NCI-H446 treated with DMSO at 0.1 percent for 48 hours (cell line): ENCODE data around the gene KEAP1.

Source experiments
- DNase-seq: peaks from one replicate; lab custom pipeline; 2025; lab: John Stamatoyannopoulos, UW

KEAP1 gene

DNA sequence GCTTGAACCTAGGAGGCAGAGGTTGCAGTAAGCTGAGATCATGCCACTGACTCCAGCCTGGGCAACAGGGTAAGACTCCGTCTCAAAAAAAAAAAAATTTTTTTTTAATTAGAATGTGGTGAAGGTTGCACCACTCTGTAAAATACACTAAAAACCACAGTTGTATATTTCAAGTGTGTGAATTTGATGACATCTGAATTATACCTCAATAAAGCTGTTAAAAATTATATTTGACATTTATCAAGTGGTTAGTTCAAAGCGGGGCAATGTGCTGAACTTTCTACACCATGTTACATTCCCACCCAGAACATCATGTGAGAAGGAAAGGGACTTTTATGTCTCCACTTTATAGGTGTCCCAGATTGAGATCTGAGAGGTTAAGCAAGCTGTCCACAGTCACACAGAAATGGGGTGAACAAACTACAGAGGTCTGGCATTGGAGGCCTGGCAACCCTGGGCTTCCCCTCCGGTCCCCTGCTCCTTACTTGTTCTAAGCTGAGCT is 20.0 kb upstream of the KEAP1 start:
- DNase-seq = no peak

DNA sequence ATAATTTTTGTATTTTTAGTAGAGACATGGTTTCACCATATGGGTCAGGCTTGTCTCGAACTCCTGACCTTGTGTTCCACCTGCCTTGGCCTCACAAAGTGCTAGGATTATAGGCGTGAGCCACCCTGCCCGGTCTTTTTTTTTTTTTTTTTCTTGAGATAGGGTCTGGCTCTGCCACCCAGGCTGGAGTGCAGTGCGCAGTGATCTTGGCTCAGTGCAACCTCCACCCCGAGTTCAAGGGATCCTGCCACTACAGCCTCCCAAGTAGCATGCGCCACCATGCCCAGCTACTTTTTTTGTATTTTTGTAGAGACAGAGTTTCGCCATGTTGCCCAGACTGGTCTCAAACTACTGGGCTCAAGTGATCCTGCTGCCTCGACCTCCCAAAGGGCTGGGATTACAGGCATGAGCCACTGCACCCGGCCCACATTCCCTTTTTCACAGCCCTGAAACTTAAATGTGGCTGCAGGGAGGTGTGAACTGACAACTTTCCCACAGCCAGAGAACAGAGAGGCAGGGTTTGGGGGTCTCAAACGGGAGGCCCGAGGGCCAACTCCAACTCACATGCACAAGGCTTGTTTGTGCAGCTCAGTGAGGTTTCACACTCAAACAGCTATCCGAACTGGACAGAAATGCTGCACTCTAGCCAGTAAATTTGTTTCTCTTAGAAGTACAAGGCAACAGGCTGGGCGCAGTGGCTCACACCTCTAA is 18.5 kb upstream of the KEAP1 start:
- DNase-seq = no peak

DNA sequence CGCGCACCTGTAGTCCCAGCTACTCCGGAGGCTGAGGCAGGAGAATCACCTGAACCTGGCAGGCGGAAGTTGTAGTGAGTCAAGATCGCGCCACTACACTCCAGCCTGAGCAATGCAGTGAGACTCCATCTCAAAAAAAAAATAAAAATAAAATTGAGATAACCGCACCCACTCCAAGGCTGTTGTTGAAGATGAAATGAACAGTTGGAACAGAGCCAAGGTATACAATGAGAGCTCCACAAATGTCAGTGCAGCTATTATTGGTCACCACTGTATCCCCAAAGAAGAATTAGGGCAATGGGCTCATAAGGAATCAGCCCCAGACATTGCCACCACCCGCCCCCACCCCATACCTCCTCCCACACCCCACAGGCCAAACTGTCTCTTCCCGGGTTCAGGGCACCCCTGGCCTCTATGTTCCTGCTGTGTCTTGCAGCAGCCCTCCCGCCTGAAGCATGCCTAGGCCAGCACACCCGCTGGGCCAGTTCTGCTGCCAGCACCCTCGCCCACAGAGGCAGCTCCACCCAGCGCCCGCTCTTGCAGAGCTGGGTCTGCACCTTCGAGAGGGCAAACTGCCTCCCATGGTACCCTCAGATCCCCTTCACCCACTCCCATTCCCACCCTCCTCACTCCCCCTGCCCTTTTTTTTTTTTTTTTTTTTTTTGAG is 17.6 kb upstream of the KEAP1 start:
- no peak for DNase-seq

DNA sequence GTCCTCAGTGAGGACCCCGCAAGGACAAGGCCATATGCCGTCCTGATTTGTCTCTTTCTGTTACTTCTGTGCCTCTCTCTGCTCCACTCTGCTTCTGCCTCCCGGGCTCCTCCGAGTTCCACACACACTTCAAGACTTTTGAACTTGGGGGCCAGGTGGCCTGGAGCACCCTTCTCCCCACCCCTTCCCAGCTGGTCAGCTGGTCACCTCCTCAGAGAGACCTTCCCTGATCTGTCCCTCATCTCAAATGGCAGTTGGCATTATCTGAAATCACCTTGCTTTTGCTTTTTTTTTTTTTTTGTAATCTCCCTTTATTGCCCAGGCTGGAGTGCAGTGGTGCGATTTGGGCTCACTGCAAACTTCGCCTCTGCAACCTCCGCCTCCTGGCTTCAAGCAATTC is 16.3 kb upstream of the KEAP1 start:
- DNase-seq = no peak

DNA sequence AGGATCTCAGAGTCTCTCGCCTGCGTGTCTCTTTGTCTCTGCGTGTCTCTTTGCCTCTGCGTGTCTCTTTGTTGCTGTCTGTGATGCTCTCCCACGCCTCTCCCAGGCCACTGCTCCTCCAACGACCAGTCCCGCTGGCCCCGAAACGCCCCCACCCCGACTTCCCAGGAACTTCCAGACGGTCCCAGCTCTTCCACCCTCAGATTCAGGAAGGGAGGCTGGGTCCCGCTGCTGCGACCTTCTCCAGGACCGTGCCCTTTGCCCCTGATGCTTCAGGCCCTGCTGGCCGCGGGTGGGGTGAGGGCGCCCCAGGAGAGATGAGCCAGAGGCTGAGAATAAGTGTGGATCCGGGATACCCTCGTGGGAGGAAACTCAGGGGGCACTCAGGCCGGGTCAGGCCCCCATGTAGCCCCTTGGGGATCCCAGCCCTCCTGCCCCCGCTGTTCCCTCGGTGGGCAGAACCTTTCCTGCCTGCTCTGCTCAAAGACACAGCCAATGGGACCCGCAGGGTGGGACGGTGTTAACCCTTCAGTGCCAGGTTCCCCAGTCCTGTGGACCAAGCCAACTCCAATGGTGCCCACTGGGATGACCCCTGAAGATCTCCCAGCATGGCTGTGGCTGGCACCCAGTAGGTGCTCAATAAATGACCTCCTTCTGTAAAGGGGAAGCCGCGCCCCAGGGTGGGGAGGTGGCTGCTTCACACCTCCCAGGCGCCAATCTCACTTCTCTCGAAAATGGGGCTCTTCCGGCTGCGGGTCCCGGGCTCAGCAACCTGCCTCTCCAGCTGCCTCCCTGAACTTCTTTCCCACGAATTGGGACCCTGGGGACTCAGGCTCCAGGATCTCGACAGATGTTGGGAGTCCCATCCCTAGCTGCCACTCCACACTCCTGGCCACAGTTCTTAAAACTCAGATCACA is 15.5 kb upstream of the KEAP1 start:
- no peak for DNase-seq

DNA sequence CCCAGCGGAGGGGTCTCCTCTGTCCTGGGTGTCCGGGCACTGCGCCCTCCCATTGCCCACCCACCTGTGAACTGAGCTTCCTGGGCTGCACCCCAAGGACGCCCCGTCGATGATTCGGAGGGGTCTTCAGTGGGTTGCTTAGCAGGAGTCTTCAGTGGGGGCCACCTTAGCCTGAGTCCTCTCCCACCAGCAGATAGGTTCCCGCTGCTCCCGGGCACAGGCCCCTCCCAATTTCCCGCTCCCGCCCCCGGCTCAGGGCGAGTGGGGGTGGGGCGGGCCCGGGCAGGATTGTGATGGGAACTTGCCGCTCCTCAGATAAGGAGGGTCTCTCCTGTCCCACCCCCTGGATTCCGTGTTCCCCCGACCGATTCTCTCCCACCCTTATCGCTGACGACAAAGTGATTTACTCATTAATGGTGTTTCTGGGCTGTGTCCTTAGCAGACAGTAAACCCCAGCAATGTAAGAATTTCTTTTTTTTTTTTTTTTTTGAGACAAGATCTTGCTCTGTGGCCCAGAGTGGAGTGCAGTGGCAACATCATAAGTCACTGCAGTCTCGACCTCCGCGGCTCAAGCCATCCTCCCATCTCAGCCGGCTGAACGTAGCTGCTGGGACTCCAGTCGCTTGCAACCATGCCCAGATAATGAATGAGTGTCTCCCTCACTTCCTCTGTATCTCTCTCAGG is 14.7 kb upstream of the KEAP1 start:
- peak; percentile 22 for DNase-seq

DNA sequence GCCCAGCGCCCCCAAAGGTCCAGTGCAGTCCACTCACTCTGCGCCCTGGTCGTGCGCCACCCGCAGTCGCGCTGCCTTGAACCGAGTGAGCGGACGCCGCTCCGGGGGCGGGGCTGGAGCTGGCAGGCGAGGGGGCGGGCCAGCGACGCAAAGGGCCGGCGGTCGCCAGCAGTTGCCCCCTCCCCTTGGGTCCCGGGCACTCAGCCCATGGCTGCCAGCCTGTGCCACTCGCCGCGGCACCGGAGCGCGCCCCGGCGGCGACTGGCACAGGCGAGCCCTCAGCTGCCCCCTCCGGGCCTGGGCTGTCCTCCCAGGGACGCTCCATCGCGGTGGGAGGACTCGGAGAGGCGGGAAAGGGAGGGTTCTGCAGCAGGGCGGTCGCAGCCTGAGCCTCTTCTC is 14.2 kb upstream of the KEAP1 start, which contains the start of gene S1PR5:
Gene S1PR5, minus strand, starts transcription at position 87 of the 399 bp plus-strand sequence. CDS start 2,436 bp downstream, outside the sequence.
- peak; percentile 9 for DNase-seq

DNA sequence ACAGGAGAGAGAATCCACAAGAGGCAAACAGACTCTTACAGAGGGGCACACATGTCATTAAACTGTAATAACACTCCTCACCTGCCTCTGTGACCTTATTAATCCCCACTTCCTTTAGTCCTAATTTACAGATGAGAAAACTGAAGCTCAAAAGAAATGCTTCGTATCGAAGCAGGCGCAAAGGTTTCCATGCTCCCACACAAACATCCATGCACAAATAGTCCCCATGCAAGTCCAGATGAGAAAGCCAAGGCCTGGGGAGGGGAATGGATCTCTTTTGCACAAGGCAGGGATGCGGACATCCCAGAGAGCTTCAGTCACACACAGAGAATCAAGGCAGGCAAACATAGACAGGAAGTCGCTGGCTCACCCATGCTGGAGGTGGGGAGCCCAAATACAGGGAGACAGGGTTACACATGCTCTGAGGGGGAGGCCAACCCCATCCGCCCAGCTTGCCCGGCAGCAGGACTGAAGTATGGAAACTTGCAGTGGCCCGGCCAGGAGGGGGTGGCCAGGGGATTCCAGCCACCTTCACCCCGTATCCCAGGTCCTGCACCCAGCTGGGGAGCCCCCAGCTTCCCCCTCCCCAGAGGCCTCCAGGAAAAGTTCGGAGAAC is 13.6 kb upstream of the KEAP1 start:
- DNase-seq = no peak

DNA sequence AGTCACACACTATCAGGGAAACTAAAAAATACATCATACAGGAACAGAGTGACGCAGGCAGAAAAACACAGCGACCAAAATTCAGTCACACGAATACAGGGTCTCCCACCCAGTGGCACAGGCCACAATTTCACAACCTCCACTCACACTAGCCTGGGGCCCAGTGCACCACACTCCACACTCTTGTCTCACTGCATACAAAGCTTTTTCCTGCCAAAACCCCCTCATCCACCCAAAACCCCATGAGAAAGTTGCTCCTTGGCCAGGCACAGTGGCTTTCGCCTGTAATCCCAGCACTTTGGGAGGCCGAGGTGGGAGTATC is 12.9 kb upstream of the KEAP1 start:
- no peak for DNase-seq

DNA sequence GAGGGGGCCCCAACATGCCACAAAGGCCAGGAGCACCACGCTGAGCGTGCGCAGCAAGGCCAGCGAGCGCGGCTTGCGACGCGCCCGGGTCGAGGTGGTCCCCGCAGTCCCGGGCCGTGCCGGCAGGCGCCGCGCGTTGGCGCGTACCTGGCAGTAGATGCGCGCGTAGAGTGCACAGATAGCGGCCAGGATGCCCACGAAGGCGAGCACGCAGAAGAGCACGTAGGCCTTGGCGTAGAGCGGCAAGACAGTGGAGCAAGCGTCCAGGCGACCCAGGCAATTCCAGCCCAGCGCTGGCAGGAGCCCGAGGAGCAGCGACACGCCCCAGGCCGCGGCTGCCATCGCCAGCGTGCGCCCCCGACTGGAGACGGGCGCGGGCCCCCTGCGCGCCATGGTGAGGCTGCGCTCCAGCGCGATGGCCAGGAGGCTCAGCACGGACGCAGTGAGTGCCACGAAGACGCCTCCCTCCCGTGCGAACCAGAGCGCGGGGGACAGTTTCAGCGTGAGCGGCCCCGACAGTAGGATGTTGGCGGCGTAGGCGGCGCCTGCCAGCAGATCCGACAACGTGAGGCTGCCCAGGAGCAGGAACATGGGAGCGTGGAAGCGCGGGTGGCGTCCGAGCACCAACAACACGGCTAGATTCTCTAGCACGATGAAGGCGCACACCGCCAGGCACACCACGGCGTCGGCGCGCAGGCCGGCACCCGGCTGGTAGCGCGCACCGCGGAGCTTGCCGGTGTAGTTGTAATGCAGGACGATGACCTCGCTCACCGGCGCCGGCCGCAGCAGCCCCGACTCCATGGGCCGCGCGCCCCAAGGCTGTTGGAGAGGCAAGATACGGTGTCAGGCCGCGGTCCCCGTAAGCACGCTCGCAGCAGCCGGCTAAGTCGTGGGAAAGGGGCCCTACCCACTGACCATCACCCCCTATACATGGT is 11.3 kb upstream of the KEAP1 start:
- no peak for DNase-seq

DNA sequence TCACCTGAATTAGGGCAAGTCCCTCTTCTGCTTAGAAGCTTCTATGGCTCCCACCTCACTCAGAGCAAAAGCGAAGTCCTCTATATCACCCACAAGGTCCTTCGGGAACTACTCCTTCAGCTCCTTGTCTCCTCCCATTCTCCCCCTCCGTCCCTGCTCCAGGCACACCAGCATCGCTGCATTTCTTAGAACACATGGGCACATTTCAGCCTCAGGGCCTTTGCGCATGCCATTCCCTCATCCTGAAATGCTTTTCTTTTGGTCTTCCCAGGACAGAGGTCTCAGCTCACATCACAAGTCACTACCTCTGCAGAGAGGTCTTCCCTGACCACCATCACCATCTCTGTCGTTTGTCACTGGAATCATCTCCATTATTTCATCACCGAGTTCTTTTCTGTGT is 10.1 kb upstream of the KEAP1 start:
- DNase-seq = no peak

DNA sequence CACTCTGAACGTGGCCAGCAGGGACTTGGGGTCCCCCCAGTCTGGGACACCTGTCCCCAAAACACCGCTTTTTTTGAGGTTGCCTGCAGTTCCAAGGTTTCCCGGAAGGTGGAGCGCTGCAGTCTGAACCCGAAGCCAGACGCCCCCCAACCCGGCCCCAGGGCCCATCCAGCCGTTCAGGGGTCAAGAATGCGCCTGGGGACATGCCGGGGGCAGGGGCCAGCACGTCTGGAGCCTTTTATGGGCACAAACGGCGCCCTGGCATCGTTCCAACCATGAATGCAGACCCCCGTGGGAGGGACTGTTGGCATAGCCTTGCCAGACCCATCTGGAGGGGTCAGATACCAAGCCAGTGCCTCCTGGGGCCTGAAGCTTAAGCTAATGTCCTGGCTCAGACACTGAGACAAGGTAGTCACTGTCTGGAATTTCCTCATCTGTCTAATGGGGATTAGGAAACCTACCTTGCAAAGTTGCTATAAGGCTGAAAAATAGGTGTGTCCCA is 7.2 kb upstream of the KEAP1 start:
- peak; percentile 13 for DNase-seq

DNA sequence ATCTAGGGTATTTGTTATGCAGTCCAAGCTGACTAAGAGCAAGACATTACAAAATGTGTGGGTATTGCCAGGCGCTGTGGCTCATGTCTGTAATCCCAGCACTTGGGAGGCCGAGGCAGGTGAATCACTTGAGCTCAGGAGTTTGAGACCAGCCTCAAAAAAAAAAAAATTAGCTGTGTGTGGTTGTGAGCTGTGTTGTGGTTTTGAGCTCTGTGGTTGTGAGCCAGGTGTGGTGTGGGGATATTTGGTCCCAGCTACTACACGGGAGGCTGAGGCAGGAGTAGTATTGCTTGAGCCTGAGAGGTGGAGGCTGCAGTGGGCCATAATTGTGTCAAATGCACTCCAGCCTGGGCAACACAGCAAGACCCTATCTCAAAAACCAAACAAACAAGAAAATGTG is 5.6 kb upstream of the KEAP1 start:
- DNase-seq = no peak

DNA sequence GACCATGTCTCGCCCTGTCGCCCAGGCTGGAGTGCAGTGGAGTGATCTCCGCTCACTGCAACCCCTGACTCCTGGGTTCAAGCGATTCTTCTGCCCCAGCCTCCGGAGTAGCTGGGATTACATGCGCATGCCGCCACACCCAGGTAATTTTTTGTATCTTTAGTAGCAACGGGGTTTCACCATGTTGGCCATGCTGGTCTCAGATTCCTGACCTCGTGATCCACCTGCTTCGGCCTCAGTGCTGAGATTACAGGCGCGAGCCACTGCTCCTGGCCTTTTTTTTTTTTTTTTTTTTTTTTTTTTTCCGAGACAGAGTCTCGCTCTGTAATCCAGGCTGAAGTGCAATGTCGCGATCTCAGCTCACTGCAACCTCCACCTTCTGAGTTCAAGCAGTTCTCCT is 4.9 kb upstream of the KEAP1 start:
- no peak for DNase-seq

DNA sequence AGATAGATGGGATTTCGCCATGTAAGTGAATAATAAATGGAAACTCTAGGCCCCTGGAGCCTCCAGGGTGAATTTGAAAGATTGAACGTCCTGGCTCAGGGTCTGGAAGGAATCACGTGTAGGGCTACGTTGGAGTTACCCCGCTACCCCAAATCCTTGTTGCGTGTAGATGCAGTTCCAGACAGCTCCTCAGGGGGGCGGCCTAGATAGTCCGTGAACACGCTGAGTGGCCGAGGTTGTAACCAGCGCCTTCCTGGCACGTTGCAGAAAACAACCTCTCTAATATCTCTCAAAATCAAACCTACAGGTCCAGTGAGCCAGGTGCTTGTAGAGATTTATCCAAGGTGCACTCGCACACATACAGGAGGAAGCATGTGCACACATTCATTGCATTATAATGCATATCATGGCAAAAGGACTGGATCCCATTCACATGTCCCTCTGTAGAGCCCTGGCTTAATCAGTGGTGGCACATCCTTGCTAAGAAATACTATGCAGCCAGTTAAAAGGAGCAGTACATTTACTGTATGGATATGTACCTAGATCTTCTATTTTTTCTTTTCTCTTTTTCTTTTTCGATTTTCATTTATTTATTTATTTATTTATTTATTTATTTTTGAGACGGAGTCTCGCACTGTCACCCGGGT is 2.5 kb upstream of the KEAP1 start:
- DNase-seq = peak; percentile 8

DNA sequence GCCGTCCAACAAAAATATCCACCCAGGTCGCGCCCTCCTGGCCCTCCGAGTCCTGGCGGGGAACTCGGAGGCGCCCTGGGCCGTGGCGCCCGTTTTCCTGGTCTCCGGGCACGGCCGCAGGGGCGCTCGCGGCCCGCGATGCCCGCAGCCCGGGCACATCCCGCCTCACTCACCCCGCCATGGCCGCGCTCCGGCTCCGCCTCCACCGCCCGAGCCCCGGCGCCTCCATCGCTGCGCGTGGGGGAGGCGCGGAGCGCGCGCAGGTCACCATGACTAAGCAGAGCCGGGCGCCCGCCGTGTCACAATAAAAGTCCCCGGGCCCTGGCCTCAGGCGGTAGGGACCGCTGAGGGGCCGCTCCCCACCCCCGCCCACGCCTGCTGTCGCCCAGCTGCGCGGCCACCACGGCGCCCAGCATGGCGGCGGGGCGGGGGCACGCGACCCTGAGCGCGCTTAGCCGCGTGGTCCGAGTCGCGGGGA is 593 bp downstream of the KEAP1 start:
- DNase-seq = peak; percentile 89

DNA sequence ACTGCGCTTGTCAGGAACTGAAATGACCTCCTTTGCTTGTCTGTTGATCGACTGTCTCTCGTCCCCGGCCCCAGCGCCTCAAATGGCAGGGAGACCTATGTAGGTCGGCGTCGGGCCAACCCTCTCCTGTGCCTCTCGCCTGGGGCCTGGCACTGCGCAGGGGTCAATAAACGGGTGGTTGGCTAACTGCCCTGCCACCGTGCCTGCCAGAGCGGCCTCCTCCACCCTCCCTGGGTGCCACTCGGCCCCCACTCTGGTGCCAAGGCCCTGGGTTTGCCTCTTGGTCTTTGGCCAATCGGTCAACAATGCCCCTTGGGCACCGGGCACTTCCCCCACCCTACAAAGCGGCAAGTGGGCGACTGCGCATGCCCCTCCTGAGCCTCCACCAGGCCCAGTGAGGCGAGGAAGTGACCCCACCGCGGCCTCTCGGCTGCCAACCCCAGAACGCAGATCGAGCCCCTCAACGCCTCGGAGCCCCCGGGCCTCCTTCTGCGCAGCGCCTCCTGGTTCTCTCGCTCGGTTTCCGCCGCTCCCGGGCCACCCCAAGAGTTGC is 1.1 kb downstream of the KEAP1 start:
- DNase-seq = peak; percentile 55

DNA sequence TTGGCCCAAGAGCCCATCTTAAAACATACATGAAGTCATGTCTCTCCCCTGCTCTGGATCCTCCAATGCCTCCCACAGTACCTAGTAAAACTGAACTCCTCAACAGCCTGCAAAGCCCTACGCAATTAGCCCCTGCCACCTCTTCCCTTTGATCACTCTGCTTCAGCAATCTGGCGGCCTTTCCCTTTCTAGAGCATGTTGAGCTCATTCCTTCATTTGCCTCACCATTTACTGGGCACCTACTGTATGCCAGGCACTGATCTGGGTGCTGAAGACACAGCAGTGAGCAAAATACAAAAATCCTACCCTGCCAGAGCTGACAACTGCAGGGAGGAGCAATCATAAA is 2.9 kb downstream of the KEAP1 start:
- DNase-seq = no peak

DNA sequence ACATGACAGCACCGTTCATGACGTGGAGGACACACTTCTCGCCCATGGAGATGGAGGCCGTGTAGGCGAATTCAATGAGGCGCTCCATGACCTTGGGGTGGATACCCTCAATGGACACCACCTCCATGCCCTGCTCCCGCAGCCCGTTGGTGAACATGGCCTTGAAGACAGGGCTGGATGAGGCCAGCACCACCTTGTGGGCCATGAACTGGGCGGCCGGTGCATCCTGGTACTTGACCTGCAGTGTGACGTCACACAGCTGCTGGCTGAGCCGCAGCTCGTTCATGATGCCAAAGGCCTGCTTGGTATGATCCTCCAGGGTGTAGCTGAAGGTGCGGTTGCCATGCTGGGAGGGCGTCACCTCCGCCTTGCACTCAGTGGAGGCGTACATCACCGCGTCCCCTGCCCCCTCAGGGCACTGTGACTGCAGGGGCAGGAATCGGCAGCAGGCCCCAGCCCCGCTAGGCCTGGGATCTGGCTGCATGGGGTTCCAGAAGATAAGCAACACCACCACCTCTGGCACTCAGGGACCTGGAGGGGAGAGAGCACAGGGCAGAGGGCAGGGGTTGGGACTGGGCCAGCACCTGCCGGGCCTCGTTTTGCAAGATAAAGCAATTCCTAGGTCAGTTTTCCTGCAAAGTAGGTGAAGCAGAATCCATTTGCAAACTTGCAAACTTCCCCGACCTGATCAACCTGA is 3.5 kb downstream of the KEAP1 start:
- no peak for DNase-seq
